ENCODE results near the gene SCN8A.

The SCN8A gene

GRCh38 chr12:51748235-51748634 lies 157.2 kb downstream of the SCN8A start:
- ATAC-seq: no peak
- DNase-seq (ENCODE audit: low spot score in 2 of 2): no peak
- Mint-ChIP-seq H3K9me3 (no peaks in the 10 kb centered on the region), H3K27ac (no peak overlapping the region), H3K4me1 (no peaks in the 10 kb centered on the region), H3K4me3 (no peak overlapping the region), H3K36me3 (no peaks in the 10 kb centered on the region)

DNA sequence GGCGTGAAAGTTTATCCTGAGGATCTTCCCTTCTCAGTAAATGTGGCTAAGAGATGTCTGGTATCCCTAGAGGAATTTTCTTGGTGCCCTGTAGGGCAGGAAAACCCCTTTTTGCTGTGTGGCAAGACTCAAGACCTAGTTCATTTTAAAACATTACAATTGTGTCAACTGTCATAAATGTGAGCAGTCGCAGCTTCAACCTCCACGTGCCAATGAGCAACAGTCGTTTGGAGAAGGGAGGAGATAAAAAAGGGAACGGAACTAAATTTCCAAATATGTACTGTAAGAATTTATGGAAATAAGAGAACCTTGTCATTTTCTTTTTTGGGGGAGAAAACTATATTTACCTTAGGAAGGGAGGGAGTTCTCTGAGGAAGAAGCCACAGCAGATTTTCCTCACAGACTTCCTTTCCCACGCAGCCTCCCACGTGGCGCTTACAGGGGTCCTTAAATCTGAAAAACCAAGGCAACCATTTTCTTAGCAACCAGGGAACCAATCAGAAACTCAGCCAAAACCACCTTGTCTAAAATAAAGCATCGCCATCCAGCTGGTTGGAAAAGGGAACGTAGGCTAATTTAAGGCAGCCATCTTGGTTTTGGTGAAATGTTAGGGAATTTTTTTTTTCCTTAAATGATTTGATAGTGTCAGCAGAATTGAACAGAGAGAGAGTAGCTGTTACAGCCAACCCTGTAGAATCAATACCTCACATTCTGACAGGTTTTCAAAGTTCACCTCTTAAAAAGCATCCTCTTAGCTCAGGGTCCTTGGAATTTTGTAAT lies 158.4 kb downstream of the SCN8A start:
- Mint-ChIP-seq H3K36me3 (no peaks in the 10 kb centered on the region), H3K27ac (no peak overlapping the region), H3K4me1 (no peaks in the 10 kb centered on the region), H3K4me3 (no peak overlapping the region), H3K9me3 (no peaks in the 10 kb centered on the region)
- ATAC-seq (no peak), DNase-seq (ENCODE audit: low spot score in 2 of 2) (no peak)

DNA sequence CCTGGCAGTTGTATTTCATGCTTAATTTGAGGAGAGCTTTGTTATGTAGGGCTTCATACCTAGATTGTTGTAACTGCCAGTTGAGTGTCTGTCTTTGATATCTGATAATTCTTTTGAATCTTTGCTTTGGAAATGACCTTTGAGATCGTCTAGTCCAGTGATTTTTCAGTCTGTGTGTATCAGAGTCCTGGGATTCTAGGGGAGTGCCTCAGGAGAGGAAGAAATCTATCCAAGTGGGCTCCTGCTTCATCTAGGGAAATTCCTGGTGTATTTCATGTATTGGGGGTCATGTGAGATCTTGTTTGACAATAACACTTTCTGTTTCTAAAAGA lies 158.9 kb downstream of the SCN8A start:
- ATAC-seq (no peak), DNase-seq (ENCODE audit: low spot score in 2 of 2) (no peak)
- Mint-ChIP-seq H3K9me3 (no peaks in the 10 kb centered on the region), H3K27ac (no peak overlapping the region), H3K4me3 (no peak overlapping the region), H3K4me1 (no peaks in the 10 kb centered on the region), H3K36me3 (no peaks in the 10 kb centered on the region)

DNA sequence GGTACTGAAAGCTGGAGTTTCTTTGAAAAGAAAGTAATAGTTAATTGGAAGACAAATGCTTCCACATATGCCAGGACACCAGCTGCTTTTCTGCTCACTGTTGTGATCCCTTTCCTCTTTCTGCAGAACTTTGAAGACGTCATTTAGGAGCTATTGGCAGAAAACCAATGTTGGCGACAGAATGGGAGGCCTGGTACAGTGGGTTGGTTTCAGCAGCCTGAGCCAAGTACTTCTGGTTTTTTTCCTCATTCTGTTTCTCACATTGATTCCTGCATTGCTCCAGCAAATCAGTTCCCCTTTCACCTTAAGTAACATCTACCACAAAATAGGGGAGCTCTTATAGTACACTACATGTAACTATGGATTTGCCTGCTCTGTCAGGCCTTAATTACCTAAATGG lies 160.6 kb downstream of the SCN8A start:
- no peak overlapping the region for H3K4me3 Mint-ChIP-seq
- ATAC-seq (no peak), DNase-seq (ENCODE audit: low spot score in 2 of 2) (no peak)
- H3K27ac Mint-ChIP-seq: no peak overlapping the region
- H3K9me3 Mint-ChIP-seq: no peaks in the 10 kb centered on the region
- no peaks in the 10 kb centered on the region for H3K36me3 Mint-ChIP-seq
- H3K4me1 Mint-ChIP-seq: no peaks in the 10 kb centered on the region

DNA sequence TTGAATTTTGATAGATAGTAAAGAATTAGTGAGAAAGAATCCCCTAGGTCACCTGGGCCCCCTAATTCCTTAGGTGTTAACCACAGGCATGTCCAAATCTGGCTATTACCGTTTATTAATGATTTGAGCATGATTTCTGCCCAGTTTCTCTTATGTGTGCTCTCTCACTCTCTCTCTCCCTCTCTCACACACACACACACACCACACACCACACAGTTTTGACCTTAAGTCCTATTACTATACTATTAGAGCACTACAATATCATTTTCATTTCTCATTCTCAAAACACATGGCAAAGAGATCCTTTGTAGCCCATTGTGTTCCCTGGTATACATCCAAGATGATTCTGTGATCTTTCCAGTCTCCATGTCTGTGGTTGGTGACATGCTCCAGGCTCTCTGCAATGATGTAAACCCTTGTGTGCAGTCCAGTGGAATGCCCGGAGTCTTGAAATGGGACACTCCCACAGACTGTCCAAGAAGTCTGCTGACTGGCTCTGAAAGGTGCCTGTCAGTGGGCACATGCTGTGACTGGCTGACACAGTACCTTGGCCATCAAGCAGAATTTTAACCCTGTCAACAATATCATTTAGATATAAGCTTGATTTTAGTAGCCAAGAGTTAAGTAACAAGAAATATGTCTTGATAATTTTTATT lies 161.3 kb downstream of the SCN8A start:
- Mint-ChIP-seq H3K4me1 (no peaks in the 10 kb centered on the region), H3K27ac (no peak overlapping the region), H3K4me3 (no peak overlapping the region), H3K36me3 (no peaks in the 10 kb centered on the region), H3K9me3 (no peaks in the 10 kb centered on the region)
- no peak for DNase-seq (ENCODE audit: low spot score in 2 of 2)
- ATAC-seq: no peak

- Mint-ChIP-seq H3K4me3 (no peak overlapping the region), H3K36me3 (no peaks in the 10 kb centered on the region), H3K9me3 (no peaks in the 10 kb centered on the region), H3K4me1 (no peaks in the 10 kb centered on the region), H3K27ac (no peak overlapping the region)
- no peak for ATAC-seq
- DNase-seq (ENCODE audit: low spot score in 2 of 2): no peak
Measured at GRCh38 chr12:51753980-51754675, 163.1 kb downstream of the SCN8A start.

DNA sequence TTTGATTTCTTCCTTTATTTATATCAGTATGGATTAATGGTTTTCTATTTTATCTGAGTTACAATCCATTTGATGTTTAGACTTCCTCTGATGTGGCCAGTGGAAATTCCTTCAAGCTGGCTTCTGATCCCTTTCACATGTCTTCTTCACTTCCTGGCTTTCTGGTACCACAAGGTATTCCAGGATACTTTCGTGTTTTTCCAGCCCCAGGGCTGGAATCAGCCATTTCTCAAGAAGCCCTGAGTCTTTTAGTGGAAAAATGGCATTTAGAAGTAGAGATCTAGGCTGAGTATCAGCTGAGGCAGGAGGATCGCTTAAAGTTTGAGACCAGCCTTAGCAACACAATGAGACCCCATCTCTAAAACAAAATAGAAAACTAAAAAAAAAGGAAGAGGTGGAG lies 164.2 kb downstream of the SCN8A start:
- no peaks in the 10 kb centered on the region for H3K9me3 Mint-ChIP-seq
- DNase-seq (ENCODE audit: low spot score in 2 of 2): no peak
- no peak overlapping the region for H3K27ac Mint-ChIP-seq
- no peak overlapping the region for H3K4me3 Mint-ChIP-seq
- no peak for ATAC-seq
- no peaks in the 10 kb centered on the region for H3K4me1 Mint-ChIP-seq
- H3K36me3 Mint-ChIP-seq: no peaks in the 10 kb centered on the region

DNA sequence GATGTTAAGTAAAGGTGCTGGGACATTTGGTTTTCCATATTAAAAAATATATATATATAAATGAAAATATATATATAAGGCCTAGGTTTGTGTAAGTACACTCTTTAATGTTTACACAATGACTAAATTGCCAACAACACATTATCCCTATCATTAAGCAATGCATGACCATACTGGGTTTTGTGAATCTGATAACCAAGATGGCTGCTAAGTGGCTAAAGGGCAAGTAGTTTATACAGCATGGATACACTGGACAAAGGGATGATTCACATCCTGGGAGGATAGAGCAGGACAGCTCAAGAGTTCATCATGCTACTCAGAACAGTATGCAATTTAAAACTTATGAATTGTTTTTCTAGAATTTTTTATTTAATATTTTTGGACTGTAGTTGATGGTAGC lies 168.1 kb downstream of the SCN8A start:
- Mint-ChIP-seq H3K4me1 (no peaks in the 10 kb centered on the region), H3K27ac (no peak overlapping the region), H3K9me3 (no peaks in the 10 kb centered on the region), H3K36me3 (no peaks in the 10 kb centered on the region), H3K4me3 (no peak overlapping the region)
- no peak for DNase-seq (ENCODE audit: low spot score in 2 of 2)
- ATAC-seq: no peak

DNA sequence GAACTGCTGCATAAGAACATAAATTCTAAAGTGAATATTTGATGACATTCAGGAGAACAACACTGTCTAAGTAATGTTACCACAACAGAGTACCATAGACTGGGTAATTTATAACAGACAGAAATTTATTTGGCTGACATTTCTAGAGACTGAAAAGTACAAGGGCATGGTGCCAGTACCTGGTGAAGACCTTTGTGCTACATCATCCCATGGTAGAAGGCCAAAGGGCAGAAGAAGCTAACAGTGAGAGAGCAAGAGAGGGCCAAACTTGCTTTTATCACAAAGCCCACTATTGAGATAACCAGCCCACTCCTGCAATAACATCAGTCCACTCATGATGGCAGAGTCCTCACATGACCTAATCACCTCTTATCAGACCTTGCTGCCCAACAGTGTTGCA lies 168.7 kb downstream of the SCN8A start:
- ATAC-seq: no peak
- no peak overlapping the region for H3K27ac Mint-ChIP-seq
- no peaks in the 10 kb centered on the region for H3K4me1 Mint-ChIP-seq
- H3K36me3 Mint-ChIP-seq: no peaks in the 10 kb centered on the region
- DNase-seq (ENCODE audit: low spot score in 2 of 2): no peak
- no peaks in the 10 kb centered on the region for H3K9me3 Mint-ChIP-seq
- H3K4me3 Mint-ChIP-seq: no peak overlapping the region

DNA sequence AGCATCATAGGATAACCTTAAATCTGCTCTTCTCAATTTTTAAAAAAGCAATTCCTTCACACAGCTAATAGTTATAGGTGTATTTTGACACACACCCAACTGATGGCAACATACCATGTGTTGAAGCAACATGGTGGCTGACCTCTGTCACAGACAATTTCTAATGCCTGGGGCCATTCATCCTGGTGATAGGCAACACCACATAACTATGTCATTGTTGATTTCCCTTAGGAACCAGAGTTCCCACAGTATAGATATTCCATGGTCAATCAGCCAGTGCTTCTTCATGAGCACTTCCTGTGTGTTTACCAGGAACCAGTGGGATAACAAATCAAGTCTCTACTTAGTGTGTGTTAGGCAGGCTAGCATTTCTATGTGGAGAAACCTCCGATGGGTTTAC lies 169.2 kb downstream of the SCN8A start:
- no peaks in the 10 kb centered on the region for H3K9me3 Mint-ChIP-seq
- H3K4me1 Mint-ChIP-seq: no peaks in the 10 kb centered on the region
- ATAC-seq (no peak), DNase-seq (ENCODE audit: low spot score in 2 of 2) (no peak)
- H3K36me3 Mint-ChIP-seq: no peaks in the 10 kb centered on the region
- no peak overlapping the region for H3K4me3 Mint-ChIP-seq
- H3K27ac Mint-ChIP-seq: no peak overlapping the region

GRCh38 chr12:51763743-51764142 lies 172.7 kb downstream of the SCN8A start:
- Mint-ChIP-seq H3K4me3 (no peak overlapping the region), H3K9me3 (no peaks in the 10 kb centered on the region), H3K36me3 (no peaks in the 10 kb centered on the region), H3K4me1 (no peaks in the 10 kb centered on the region), H3K27ac (no peak overlapping the region)
- no peak for DNase-seq (ENCODE audit: low spot score in 2 of 2)
- ATAC-seq: no peak

- no peak for DNase-seq (ENCODE audit: low spot score in 2 of 2)
- no peak overlapping the region for H3K27ac Mint-ChIP-seq
- H3K4me1 Mint-ChIP-seq: no peaks in the 10 kb centered on the region
- ATAC-seq: no peak
- no peak overlapping the region for H3K4me3 Mint-ChIP-seq
- no peaks in the 10 kb centered on the region for H3K9me3 Mint-ChIP-seq
- no peaks in the 10 kb centered on the region for H3K36me3 Mint-ChIP-seq
Measured at GRCh38 chr12:51766067-51766676, 175.1 kb downstream of the SCN8A start.

DNA sequence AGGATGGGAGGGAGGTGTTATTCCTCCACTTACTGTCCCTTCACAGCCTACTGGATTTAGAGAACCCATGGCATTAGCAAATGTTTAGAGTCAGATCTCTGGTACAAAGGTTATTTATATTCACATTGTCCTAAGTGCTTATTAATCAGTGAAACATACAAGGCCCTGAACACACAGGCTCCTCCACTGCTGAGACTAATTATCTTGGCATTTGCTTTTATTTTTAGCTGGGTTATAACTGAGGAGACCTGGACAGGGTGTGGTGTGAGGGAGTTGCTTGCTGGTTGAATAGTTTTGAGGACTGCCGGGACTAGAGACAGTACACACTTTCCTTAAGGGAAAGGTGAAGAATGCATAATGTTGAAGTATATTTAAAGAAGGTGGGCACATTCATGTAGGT lies 180.0 kb downstream of the SCN8A start:
- Mint-ChIP-seq H3K27ac (no peak overlapping the region), H3K9me3 (no peaks in the 10 kb centered on the region), H3K4me3 (no peak overlapping the region), H3K4me1 (no peaks in the 10 kb centered on the region), H3K36me3 (no peaks in the 10 kb centered on the region)
- ATAC-seq (no peak), DNase-seq (ENCODE audit: low spot score in 2 of 2) (no peak)

DNA sequence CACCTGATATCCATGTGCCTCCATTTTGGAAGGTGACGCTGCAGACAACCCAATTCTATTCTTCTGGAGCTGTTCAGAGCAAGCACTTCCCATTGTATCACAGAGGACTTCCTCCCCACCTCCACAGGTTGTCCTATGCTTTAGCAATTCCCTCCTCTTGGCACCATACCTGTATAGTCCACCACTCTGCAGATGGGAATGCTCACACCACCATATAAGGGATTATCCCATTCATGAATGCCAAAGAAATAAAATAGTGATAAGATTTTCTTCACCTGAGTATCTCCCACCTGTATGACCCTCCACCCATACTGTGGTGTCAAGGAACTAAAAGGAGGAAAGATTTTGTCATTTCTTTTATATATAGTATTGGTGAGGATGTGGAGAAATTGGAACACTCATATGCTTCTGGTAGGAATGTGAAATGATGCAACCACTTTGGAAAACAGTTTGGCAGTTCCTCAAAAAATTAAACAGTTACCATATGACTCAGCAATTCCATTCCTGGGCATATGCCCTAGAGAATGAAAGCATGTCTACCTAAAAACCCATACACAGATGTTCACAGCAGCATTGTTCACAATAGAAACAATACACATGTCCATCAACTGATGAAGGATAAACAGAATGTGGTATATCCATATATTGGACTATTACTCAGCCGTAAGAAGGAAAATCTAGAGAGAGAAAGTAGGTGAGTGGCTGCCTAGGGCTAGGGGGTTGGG lies 182.3 kb downstream of the SCN8A start:
- H3K27ac Mint-ChIP-seq: no peak overlapping the region
- no peaks in the 10 kb centered on the region for H3K9me3 Mint-ChIP-seq
- DNase-seq (ENCODE audit: low spot score in 2 of 2) (no peak), ATAC-seq (no peak)
- no peaks in the 10 kb centered on the region for H3K4me1 Mint-ChIP-seq
- no peak overlapping the region for H3K4me3 Mint-ChIP-seq
- no peaks in the 10 kb centered on the region for H3K36me3 Mint-ChIP-seq

DNA sequence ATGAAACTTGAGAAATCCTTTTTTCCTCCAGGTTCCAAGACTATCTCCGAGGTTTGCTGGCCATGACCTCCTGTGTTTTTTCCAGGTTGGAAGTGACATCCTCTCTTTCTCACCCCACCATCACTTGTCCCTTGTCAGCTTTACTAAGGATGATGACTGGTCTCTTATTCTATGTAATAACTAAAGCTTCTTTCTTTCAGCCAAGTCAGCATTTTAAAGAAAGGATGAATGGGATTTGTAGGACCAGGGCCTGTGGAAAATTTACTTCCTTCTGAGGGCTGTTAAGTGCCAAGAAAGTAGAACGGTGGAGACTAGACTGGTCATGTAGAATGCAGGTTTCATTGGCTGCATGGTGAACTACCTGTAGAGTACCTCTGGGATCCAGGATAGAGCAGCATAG lies 183.9 kb downstream of the SCN8A start:
- ATAC-seq (no peak), DNase-seq (ENCODE audit: low spot score in 2 of 2) (no peak)
- Mint-ChIP-seq H3K9me3 (no peaks in the 10 kb centered on the region), H3K27ac (no peak overlapping the region), H3K4me3 (no peak overlapping the region), H3K36me3 (no peaks in the 10 kb centered on the region), H3K4me1 (no peaks in the 10 kb centered on the region)

All from stimulated activated effector memory CD8-positive, alpha-beta T cell treated with anti-CD3 and anti-CD28 coated beads, Interleukin-12 subunit alpha, Interleukin-12 subunit beta, amount 100 ng/mL, for 72 hours (primary cell).